ENCODE results near the gene PAX2.

Gene PAX2

GRCh38 chr10:100791369-100792058, 46.1 kb downstream of the PAX2 start:
- DNase-seq (ENCODE audit: low spot score): no peak

GRCh38 chr10:100792574-100792973, 47.2 kb downstream of the PAX2 start:
- no peak for DNase-seq (ENCODE audit: low spot score)

GRCh38 chr10:100793055-100793454, 47.7 kb downstream of the PAX2 start:
- DNase-seq (ENCODE audit: low spot score): no peak

GRCh38 chr10:100799881-100800280, 54.5 kb downstream of the PAX2 start:
- DNase-seq (ENCODE audit: low spot score): no peak

GRCh38 chr10:100800931-100801330, 55.5 kb downstream of the PAX2 start:
- no peak for DNase-seq (ENCODE audit: low spot score)

GRCh38 chr10:100802196-100802595, 56.8 kb downstream of the PAX2 start:
- no peak for DNase-seq (ENCODE audit: low spot score)

GRCh38 chr10:100802607-100803006, 57.2 kb downstream of the PAX2 start:
- no peak for DNase-seq (ENCODE audit: low spot score)

- no peak for DNase-seq (ENCODE audit: low spot score)
These were observed 58.1 kb downstream of the PAX2 start for GRCh38 chr10:100803492-100803891.

GRCh38 chr10:100803908-100804307, 58.5 kb downstream of the PAX2 start:
- DNase-seq (ENCODE audit: low spot score): no peak

- DNase-seq (ENCODE audit: low spot score): no peak
These were observed 60.4 kb downstream of the PAX2 start for GRCh38 chr10:100805543-100806355.

GRCh38 chr10:100806356-100806645, 60.9 kb downstream of the PAX2 start:
- no peak for DNase-seq (ENCODE audit: low spot score)

- no peak for DNase-seq (ENCODE audit: low spot score)
These were observed 62.0 kb downstream of the PAX2 start for GRCh38 chr10:100807241-100807951.

- DNase-seq (ENCODE audit: low spot score): no peak
These were observed 63.5 kb downstream of the PAX2 start for GRCh38 chr10:100808876-100809275.

GRCh38 chr10:100810091-100810834, 64.9 kb downstream of the PAX2 start:
- no peak for DNase-seq (ENCODE audit: low spot score)

- no peak for DNase-seq (ENCODE audit: low spot score)
These were observed 65.4 kb downstream of the PAX2 start for GRCh38 chr10:100810835-100811116.

GRCh38 chr10:100811261-100811660, 65.9 kb downstream of the PAX2 start:
- no peak for DNase-seq (ENCODE audit: low spot score)

GRCh38 chr10:100811752-100812750, 66.7 kb downstream of the PAX2 start:
- DNase-seq (ENCODE audit: low spot score): no peak

GRCh38 chr10:100812978-100813377, 67.6 kb downstream of the PAX2 start:
- DNase-seq (ENCODE audit: low spot score): no peak

GRCh38 chr10:100814751-100815474, 69.5 kb downstream of the PAX2 start:
- no peak for DNase-seq (ENCODE audit: low spot score)

GRCh38 chr10:100816671-100817070, 71.3 kb downstream of the PAX2 start:
- DNase-seq (ENCODE audit: low spot score): no peak

Data from putamen (tissue), 1 donor.